GM20000 (cell line): ENCODE results near the gene LRCH1.

Source experiments
- DNase-seq: peaks from one replicate; pipeline ENCODE4 v3.0.0; 2012; ENCODE audit warnings: low spot score
- CTCF ChIP-seq: IDR thresholded peaks from 2 replicates; pipeline ENCODE4 v1.5.1; 2012; ENCODE audit warnings: mild to moderate bottlenecking, control low read depth; ENCODE audit errors: extremely low read depth, missing control alignments

The LRCH1 gene

GRCh38 chr13:46647512-46648065 is 94.6 kb downstream of the LRCH1 start:
- TF ChIP-seq CTCF: no peak

DNA sequence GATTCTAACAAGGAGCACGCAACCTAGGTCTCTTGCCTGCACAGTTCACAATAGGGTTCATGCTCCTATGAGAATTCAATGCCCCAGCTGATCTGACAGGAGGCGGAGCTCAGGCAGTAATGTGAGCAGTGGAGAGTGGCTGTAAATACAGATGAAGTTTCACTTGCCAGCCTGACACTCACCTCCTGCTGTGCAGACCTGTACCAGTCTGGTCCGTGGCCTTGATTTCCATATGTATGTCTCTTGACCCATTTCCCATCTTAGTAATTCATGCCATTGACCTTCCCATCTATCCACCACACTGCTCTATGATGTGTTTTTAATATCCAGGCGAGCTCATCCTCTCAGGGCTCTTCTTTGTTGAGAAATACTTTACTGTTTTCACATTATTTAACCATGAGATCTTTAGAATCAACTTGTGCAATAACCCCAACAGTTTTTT is 95.2 kb downstream of the LRCH1 start:
- TF ChIP-seq CTCF: no peak

More at GRCh38 chr13:46647512-46648065, 94.6 kb downstream of the LRCH1 start:
- DNase-seq: no peak

DNA sequence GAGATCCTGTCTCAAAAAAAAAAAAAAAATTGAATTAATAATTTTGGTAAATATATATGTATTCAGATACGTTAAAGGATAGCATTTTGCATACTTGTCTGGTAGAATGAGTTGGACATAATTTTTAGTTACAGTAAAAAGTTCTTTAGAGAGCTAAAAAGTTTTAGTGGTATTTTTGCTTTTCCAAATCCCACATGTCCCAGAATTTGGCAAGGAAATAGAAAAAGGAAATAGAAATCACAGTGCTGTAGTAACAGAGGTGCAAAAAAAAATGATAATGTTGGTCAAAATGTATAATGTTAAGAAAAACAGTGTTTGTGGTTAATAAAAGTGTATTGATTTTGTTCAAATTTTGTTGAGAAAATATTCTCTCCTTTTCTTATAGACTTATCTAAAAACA is 96.8 kb downstream of the LRCH1 start:
- DNase-seq: no peak
- no peak for TF ChIP-seq CTCF

More for the DNA sequence above, 95.2 kb downstream of the LRCH1 start:
- DNase-seq: no peak

DNA sequence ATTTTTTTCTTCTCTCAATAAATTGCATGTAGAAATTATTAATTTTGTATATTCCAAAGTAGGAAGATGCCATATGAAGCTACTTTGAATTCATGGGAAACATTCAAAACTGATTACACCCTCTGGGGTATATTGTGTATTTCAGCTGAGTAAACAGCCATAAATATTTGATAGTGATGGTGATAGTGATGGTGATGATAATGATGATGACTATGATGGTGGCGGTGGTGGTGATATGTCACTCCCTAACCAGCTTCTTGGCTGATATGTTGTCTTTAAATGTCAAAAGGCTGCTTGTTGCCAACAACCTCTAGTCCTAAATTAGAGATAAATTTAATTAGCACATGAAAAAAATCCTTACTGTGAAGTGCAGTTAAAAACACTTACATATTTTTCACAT is 102.0 kb downstream of the LRCH1 start:
- TF ChIP-seq CTCF: no peak
- no peak for DNase-seq

- TF ChIP-seq CTCF: no peak
- no peak for DNase-seq
Observed at GRCh38 chr13:46655377-46656180, 102.6 kb downstream of the LRCH1 start.

DNA sequence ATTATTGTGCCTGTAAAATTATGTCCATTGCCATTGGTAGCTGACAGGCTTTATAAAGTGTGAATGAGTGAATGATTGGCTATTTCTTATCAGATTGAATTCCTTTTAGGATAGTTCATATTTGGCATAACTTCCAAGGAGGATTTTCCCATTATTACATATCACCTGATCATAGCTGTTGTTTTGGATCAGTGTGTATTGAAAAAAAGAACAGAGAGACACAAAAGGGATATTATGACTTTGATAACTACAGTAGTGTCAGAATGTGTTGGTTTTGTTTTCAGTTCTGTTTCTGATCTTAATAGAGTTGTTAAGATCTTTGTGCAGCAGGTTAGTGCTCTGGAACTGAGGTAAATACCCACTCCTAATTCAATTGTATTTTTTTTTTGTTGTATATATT is 103.8 kb downstream of the LRCH1 start:
- TF ChIP-seq CTCF: no peak
- peak; percentile 36 for DNase-seq

- DNase-seq: no peak
- no peak for TF ChIP-seq CTCF
Observed at GRCh38 chr13:46659413-46660065, 106.6 kb downstream of the LRCH1 start.
